Activated CD4-positive, CD25-positive, alpha-beta regulatory T cell (primary cell): Measurements from ENCODE around the gene TNIK.
"Not testable (repeated sequence)": the region's sequence is repeated elsewhere in the genome, so short reads cannot be mapped to it uniquely, and the experiment has no call there.

Source experiments
- DNase-seq, 4 experiments: peaks; one replicate each; lab custom pipeline; 2025; lab: John Stamatoyannopoulos, UW

TNIK gene

DNA sequence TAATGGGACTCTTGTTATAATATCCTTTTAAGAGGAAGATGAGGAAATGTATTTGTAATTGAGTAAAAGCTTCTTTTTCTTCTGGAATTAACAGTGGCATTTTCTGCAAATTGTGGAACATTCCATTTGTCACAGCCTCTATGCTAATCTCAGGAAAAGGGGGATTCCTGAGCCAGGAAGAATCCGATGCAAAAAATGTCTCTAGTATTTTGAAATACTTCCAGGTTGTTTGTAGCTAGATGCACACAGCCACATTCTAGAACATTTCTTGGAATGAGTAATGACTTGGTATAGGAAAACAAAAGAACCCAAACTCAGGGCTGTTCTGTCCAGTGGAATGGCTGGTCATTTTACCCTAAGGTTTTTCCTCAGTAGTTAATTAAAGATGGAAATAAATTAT, 335.2 kb downstream of the TNIK start:
- DNase-seq: no peak

DNA sequence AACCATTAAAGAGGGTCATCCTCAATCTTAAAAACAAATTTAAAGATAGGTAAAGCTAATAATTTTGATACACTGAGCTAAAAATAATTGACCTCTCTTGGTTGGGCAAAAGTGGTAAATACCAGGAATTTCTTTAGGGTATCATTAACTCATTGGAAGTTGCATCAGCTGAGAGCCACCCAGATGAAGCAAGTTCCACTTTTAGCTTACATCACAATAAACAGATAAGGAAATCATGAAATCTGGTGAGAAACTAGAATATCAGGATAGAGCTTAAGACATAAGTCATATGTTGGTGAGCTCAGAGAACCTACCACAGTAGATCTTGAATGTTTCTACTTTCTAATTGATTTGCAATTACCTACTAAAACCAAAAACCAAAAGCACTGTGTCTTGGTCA, 336.3 kb downstream of the TNIK start:
- DNase-seq: no peak

DNA sequence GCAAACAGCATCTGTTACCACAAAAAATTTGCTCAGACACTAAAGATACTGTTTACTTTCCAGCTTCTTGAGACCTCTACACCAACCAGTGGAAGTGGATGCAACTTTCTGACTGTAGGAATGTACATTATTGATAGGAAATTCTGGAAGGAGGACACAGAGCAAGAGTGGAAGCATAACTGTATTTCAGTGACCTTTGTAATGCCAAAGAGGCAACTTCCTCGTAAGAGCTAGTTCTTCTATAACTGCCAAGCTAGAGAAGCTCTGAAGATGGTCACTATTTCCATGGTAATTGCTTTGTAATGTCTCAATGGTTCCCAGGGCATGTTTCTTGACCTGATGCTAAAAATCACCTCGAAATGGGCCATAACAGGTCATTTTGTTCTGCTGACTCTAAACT, 337.3 kb downstream of the TNIK start:
- no peak for DNase-seq

DNA sequence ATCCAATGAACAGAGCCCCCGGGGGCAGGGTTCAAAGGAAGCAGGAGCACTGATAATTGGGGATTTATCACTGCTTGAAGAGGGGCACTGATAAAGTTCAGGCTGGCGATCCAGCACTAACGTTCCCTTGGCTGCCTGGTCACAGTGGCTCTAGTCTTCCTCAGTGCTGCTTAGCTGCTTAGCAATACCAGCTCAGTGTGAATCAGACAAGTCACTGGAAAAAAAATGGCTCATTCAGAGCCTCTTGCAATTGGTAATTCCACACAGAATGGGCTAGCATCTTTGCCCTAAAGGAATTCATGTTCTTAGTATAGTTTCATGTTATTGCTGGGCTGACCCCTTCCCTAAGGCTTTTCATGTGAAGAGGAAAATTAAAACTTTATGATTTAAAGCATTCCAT, 338.0 kb downstream of the TNIK start:
- DNase-seq: no peak

DNA sequence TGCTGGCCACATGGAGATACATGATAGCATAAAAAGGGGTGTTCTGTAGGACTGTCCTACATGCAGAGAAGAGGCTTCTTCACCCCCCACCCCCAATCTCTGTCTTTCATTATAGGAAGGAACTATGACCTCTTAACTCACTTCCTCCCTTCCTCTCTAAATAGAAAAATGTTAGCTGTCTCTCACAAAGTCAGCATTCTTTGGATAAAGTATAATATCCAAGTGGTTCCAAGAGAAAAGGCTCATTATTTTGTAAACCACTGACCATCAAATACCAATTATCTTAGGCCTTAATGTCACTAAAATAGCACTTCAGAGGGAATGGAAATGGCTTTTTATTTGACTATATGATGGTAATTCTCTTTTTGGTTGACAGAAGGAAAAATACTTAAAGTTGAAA, 338.4 kb downstream of the TNIK start:
- no peak for DNase-seq

DNA sequence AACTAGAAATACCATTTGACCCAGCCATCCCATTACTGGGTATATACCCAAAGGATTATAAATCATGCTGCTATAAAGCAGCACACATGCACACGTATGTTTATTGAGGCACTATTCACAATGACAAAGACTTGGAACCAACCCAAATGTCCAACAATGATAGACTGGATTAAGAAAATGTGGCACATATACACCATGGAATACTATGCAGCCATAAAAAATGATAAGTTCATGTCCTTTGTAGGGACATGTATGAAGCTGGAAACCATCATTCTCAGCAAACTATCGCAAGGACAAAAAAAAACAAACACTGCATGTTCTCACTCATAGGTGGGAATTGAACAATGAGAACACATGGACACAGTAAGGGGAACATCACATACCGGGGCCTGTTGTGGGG, 340.8 kb downstream of the TNIK start:
- DNase-seq: not testable (repeated sequence)

DNA sequence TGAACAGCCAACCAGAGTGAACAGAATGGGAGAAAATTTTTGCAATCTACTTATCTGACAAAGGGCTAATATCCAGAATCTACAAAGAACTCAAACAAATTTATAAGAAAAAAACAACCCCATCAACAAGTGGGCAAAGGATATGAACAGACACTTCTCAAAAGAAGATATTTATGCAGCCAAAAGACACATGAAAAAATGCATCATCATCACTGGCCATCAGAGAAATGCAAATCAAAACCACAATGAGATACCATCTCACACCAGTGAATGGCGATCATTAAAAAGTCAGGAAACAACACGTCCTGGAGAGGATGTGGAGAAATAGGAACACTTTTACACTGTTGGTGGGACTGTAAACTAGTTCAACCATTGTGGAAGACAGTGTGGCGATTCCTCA, 341.2 kb downstream of the TNIK start:
- not testable (repeated sequence) for DNase-seq

DNA sequence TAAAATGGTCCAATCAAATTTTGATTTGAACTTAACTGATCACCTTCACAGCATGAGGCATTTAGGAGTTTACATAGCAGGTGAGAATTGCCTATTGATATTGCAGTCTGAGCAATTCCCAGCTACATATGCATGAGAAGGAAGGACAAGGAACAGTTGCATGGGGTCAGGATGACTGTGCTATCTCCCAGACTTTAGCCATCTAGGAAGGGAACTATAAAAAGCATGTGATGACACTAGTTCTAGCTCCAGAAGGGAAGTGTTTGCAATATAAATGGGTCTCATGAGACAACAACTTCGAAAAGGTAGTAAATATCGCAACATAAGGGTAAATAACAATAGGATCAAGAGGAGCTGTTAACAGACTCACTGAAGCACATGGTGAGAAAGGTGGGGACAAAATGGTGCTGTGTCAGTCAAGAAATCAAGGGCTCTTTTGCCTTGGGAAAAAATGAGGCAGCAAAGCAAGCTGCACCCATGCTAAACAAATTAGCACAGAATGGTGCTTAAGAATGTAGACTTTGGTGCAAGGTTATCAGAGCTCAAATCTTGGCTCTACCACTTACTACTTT, 343.3 kb downstream of the TNIK start:
- DNase-seq: no peak

DNA sequence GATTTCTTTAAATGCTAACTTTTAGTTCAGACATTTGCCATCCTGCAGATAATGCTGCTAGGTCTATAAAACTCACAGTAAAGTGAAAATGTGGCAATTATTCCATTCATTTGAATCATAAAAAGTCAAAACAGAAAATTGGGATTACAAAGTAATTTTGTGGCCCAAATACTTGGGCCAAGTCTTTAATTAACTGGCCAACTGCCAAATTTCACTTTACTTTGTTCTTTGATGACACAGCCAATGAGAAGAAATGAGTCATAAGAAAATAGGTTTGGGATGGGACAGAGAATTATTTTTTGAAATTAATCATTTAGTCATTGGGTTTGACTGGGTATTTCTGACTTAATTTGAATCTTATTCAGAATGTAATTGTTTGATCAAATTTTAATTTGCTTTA, 343.8 kb downstream of the TNIK start:
- DNase-seq: no peak

DNA sequence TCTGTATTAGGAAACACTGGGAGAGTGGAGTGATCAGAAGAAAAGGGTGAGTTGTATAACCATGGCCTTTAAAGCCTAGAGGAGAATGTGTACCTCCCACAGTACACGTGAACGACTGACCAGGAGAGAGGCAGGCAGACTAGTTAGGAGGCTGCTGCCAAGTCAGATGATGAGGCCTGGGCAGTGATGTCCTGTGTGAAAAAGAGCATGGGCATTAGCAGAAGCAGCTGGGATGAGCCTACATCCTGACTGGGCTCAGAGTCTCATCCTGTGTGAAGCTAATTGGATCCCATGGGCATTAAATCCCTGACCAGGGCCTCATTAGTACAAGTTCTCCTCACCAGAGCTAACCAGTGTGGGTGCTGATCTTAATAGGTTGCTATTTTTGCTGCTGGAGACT, 344.5 kb downstream of the TNIK start:
- DNase-seq: no peak

DNA sequence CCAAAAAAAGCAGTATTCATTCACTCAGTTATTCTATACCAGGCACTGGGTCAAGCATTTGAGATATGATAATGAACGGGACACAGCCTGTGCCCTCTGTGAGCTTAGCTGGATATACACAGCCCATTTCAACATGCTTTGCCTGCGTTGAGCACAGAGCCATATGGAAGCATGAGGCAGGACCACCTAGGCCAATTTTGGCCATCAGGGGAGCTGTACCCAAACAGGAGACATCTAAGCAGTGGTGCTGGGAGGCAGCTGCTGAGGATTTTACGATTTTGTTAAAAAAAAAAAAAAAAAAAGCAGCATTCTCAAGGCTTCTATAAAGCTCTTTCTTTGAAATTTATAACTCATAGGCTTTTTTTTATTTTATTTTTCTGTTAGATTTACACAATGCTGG, 346.5 kb downstream of the TNIK start:
- no peak for DNase-seq

DNA sequence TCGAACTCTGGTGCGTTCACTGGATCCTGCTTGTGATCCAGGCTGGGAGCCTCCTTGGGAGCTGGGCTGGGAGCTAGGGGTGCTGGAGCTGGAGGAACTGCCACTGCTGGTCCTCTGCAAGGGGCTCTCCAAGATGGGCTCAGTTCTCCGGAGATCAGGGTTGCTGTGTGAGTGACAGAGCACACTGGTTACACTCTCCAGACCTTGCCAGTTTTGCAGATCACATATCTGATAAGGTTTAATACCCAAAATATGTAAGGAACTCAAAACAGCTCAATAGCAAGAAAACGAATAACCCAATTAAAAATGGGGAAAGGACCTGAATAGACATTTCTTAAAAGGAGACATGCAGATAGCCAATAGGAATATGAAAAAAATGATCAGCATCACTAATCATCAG, 349.5 kb downstream of the TNIK start:
- no peak for DNase-seq

DNA sequence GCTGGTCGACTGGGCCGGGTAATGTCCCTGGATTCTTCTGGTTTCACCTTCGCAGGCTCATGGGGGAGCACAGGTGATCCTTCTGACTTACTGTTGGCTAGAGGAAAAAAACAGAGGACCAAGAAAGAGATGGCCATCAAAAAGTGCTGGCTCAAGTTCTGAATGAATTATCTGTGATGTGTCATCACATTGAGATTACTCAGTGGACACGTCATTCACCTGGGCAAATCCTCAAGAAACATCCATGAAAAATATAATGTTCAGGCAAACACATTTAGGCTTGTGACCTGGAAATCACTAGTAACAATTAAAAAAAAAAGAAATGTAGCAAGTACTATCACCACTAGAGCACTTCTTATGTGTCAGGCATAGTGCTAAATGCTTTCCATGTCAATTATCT, 352.1 kb downstream of the TNIK start:
- DNase-seq: no peak

DNA sequence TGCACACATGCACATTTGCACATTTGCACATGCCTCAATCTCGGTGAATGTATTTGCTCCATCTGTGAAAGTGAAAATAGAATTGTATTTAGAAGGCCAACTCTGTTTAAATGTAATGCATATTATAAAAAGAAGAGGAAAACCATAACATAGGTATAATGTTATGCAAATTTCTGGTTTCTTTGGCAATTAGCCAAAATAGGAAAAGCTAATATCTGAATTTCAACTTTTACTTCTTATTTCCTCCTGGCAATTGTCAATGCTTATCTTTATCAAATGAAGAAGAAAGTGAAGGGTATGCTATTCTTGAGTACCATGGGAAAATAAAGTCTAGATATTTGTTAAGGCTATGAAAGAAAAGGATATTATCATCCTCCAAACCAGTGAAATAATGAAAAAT, 357.0 kb downstream of the TNIK start:
- DNase-seq: no peak

DNA sequence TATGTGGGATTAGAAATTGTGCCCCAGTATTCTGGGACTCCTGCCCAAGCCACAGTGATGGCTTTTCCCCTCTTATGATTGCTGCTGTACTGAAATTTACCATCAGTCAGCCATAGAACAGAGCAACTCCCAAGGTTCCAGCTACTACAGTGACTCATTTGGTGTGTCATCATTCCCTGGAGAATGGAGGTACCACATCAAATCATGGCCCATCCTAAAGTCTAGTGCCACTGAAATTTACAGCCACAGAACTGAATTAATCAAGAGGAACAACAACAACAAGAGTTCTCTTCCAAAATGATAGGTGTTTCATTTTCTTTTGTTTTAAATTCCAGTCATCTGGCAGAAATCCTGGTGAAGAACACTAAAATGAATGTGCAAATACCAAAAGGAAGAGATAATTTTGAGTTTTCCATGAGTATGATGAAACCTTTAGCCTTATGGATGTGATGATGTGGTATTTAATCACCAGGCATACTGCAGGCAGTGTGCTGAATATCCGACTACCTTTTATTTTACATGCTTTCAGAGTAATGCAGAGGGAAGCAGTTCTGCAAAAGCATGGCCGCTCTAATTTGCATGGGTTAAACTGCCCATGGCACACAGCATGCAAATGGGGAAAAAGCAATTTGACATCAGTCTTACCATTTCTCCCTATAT, 358.1 kb downstream of the TNIK start:
- no peak for DNase-seq

DNA sequence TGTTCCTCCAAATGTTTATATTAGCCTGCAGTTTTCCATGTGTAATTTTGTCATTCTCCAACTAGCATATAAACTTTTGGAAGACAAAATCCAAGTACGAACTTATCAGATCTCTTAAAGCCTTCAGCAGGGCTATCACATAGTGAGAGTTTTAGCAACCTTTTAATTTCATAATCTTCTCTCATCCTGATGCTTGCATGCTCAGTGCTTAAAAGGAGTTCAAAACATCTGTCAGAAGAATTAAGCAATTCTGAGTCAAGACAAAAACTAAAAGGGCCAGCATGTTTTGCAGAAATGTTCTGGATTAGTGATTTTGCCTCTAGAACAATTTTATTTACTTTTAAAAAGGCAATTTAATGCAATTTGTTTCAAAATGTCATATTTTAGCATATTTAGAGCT, 360.3 kb downstream of the TNIK start:
- DNase-seq: no peak

DNA sequence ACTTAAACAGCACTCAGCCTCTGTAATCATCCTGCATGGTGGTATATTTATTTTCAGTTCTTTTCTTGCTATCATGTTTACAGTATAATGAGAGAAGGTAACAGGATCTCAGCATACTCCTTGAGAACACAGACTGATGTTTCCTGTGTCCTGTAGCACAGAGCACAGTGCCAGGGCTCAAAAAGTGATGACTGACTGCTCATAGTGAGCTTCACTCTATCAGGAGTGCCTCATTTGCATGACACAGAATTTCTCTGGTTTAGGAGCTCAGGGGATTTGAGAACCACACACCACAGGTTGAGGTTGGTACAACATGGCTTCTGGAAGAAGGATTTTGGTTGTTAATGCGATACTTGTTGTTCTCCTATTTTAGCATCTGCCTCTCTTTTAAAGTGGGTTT, 365.1 kb downstream of the TNIK start:
- DNase-seq: no peak

DNA sequence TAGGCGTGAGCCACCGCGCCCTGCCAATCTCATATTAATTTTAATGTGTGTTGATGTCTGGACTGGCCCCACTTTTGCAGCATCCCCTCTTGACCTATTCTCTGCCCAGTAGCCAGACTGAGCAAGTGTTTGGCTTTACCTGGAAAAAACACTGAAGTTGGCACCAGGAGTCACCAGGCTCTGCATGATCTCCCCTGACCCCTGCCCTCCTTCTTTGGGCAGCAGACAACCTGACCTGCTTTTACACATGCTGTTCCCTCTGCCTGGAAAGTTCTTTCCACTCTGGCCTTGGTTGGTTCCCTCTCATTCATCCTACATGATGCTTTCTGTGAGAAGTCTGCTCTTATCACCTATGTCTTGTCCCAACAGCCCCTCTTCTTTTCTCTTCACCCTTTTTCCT, 365.8 kb downstream of the TNIK start:
- DNase-seq: no peak

DNA sequence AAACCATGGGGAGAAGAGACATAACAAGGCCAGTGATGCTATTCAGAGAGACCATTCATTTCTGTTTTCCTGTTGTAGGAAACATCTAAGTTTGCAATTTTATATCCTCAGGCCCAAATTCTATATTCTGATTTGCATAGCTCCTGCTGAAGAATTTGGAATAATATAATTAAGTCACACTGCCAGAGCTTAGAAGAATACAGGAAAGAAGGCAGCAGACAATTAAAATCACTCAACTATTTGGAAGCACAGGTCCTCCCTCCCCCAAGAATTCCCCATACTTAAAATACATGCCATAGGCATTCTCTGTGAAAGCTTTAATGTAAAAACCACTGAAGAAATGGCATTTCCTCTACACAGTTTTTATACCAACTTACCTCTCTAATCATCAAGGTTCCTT, 366.7 kb downstream of the TNIK start:
- DNase-seq: no peak

DNA sequence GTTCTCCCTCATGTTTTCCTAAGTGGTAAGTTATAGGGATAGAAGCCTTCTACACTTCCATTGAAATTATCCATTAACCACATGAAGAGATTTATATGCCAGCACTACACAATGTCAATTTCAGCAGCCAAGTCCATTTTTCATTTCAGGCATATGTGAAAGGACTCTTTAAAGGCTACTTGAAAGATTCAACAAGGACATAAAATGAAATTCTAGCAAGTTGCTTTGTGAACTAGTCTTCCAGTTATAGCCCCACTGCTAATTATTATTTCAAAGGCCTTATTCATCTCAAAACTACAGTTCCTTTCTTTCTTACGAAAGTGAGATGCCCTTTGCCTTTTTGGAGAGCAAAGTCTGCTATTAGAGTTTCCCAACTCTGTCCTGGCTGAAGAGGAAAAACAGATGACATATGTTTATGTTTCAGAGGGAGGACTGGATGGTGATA, 367.7 kb downstream of the TNIK start:
- DNase-seq: no peak

DNA sequence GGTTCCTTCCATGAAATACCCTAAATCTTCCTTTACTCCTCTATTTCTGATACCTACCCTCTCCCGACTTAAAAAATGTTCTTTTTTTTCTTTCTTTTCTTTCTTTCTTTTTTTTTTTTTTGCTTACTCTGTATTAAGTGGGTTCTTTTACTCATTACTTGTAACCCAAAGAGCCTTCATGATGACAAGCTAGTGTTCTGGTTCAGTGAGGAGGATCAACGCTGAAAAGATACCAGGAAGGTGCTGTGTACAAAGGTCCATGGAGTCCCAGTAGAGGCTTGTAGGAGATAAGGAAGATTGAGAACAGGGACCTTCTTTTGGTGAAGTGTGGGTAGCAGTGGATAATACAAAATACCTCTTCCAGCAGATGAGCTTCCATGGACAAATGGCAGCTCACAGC, 369.9 kb downstream of the TNIK start:
- DNase-seq: no peak

DNA sequence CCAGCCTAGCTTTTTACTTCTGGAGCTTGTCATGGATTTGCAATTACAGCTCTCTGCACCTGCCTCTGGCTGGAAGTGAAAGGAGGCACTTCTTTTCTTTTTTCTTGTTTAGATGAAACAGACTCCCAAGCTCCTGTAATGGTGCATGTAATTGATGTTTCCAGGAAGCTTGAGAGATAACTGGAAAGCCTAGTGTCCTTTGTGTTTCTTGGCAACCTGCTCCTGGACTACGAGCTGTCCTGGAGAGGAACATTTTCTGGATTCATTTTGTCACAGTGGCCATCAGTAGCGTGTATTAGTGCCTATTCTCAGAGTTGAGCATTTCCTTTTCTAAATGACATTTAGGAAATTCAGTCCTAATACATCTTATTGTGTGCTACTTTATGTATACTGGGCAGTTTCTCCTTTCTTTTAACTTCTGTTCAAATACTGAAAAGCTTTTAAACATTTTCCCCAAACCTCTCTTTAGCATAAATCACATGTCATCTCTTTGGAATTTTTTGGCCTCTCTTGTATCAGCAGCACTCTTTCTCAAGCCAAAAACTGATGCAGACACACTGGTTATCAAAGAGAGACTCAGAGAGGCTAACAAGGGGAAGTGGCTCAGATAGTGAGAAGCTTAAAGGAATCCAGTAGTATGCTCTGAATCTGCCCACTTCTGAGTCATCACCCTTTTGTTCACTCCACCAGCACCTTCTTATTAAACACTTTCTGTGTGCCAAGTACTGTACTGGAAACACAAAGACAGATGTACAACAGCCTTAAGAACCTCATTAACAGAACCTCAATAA, 371.0 kb downstream of the TNIK start:
- DNase-seq: no peak

DNA sequence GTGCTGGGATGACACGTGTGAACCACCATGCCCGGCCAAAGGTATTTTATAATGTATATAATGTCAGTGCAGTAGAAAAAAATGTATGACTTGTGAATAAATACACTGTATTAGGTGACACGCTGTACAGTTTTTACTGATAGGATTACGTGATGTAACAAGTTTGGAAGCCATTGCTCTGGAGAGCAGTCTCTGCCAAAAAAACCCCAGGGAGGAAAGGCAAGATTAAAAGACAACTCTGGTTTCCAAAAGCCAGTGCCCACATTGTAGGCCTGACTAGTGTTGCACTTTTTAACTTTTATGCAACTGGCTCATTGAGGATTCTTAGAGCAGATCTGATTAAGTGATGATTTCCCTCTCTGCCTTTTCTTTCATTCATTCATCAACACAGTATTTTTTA, 371.7 kb downstream of the TNIK start:
- no peak for DNase-seq

DNA sequence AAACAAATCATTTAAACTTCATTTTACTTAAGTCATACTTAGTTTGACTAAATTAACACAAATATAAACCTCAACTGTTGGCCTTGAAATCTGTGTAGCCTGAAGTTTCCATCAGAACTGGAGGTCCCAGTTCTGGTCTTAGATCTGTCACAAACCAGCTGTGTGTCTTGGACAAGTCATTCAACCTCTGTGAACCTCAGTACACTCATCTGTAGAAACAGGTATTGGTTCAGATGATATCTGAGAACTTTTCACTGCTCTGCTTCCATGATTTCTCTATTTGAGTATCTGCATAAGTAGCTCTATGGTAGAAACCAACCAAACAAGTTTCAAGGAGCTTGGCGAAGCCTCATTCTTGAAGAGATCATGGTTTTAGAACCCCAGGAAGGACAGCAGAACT, 373.3 kb downstream of the TNIK start:
- no peak for DNase-seq
